H1 (cell line): ENCODE results near the gene GUCA2B. TPM values are rescaled to one million over a fixed set of nuclear protein-coding genes. Genes with fewer than 3 reads are reported as not detected.

ENCODE experiments used
- CTCF ChIA-PET: fragments of 300-600 bp; sonication (Branson Sonifier 250); formaldehyde crosslinking; loops from one replicate; lab custom pipeline; 2021; ENCODE audit not compliant: partially characterized antibody; lab: Charles Lee
- POLR2A ChIA-PET: fragments of 300-600 bp; sonication (Branson Sonifier 250); formaldehyde crosslinking; loops from one replicate; lab custom pipeline; 2021; ENCODE audit warnings: inconsistent platforms; ENCODE audit not compliant: partially characterized antibody; lab: Charles Lee
- DNase-seq, 2 experiments: peaks; one replicate each; pipeline versions ENCODE4 v3.0.0 to v3.0.0-alpha.2; 2010 to 2022; ENCODE audit warnings: low spot score in 2 of 2, low read depth in 1 of 2, mixed read lengths in 1 of 2
- FAIRE-seq: peaks from 2 replicates; lab custom pipeline; 2011; peaks lifted over from hg19 to GRCh38; lab: Jason Lieb, UNC
- H2AFZ ChIP-seq: 2 replicates; pipeline ENCODE4 v1.8.1; 2012; ENCODE audit warnings: low read length, inconsistent platforms
- H2AK5ac ChIP-seq: 2 replicates; pipeline ENCODE4 v1.6.1; 2013; ENCODE audit warnings: low read depth, low read length
- H2BK120ac ChIP-seq: replicated peaks from 2 replicates; pipeline ENCODE3; 2013; ENCODE audit warnings: low read depth, low read length, inconsistent platforms
- H2BK12ac ChIP-seq: 2 replicates; pipeline ENCODE4 v1.6.1; 2013; ENCODE audit warnings: low read depth, low read length
- H2BK15ac ChIP-seq: 2 replicates; pipeline ENCODE4 v1.6.1; 2013; ENCODE audit warnings: low read length
- H2BK20ac ChIP-seq: 2 replicates; pipeline ENCODE4 v1.6.1; 2013; ENCODE audit warnings: low read length
- H2BK5ac ChIP-seq: 2 replicates; pipeline ENCODE4 v1.6.1; 2013; ENCODE audit warnings: low read depth, low read length
- H3K14ac ChIP-seq: 2 replicates; pipeline ENCODE4 v1.6.1; 2013; ENCODE audit warnings: inconsistent platforms; ENCODE audit not compliant: insufficient read length
- H3K18ac ChIP-seq: 2 replicates; pipeline ENCODE4 v1.6.1; 2013; ENCODE audit warnings: low read length; ENCODE audit errors: extremely low read depth
- H3K23ac ChIP-seq: 2 replicates; pipeline ENCODE4 v1.6.1; 2013; ENCODE audit warnings: inconsistent platforms; ENCODE audit not compliant: insufficient read length
- H3K23me2 ChIP-seq: 2 replicates; pipeline ENCODE4 v1.6.1; 2013; ENCODE audit warnings: low read depth, low read length
- H3K27ac ChIP-seq: 2 replicates; pipeline ENCODE4 v1.6.1; 2011; ENCODE audit warnings: low read depth, low read length, inconsistent platforms
- H3K27me3 ChIP-seq, 4 experiments: replicated peaks in 1 of 4; 1 replicate in 1 of 4; 2 replicates in 3 of 4; pipeline versions ENCODE4 v1.6.1 to v1.8.1; 2011 to 2013; ENCODE audit warnings: low read length in 3 of 4, mild to moderate bottlenecking in 3 of 4, inconsistent platforms in 2 of 4, mixed read lengths in 2 of 4, moderate library complexity in 1 of 4; ENCODE audit not compliant: control insufficient read depth in 3 of 4, insufficient read depth in 3 of 4; ENCODE audit errors: extremely low read depth in 1 of 4
- H3K36me3 ChIP-seq, 4 experiments: 2 replicates each; pipeline versions ENCODE4 v1.6.1 to v1.8.1; 2011 to 2013; ENCODE audit warnings: mild to moderate bottlenecking in 4 of 4, low read length in 3 of 4, moderate library complexity in 2 of 4, control low read depth in 1 of 4, inconsistent platforms in 1 of 4; ENCODE audit not compliant: insufficient read depth in 4 of 4, control insufficient read depth in 2 of 4
- H3K4ac ChIP-seq: replicated peaks from 2 replicates; pipeline ENCODE3; 2013; ENCODE audit warnings: low read length, low read depth, mixed read lengths, inconsistent platforms; ENCODE audit not compliant: insufficient read length
- H3K4me1 ChIP-seq, 4 experiments: replicated peaks in 1 of 4; 1 replicate in 1 of 4; 2 replicates in 3 of 4; pipeline versions ENCODE4 v1.6.1 to v1.8.1; 2011 to 2013; ENCODE audit warnings: low read length in 3 of 4, inconsistent platforms in 2 of 4, mixed read lengths in 1 of 4; ENCODE audit not compliant: insufficient read depth in 4 of 4, control insufficient read depth in 3 of 4
- H3K4me2 ChIP-seq, 2 experiments: 2 replicates each; pipeline versions ENCODE4 v1.6.1 to v1.8.1; 2011 to 2013; ENCODE audit warnings: low read depth in 2 of 2, low read length in 2 of 2, control low read depth in 1 of 2, inconsistent platforms in 1 of 2, mild to moderate bottlenecking in 1 of 2; ENCODE audit not compliant: insufficient read depth in 1 of 2
- H3K4me3 ChIP-seq, 4 experiments: fragments of 200-600, 300-600 bp in 1 of 4; sonication (generic), shearing (Covaris generic), sonication (Bioruptor Twin) in 1 of 4; 2 replicates each; pipeline versions ENCODE4 v1.5.1 to v1.8.1; 2011 to 2016; ENCODE audit warnings: low read length in 4 of 4, low read depth in 3 of 4, control low read depth in 2 of 4, inconsistent platforms in 2 of 4, mild to moderate bottlenecking in 2 of 4, mixed read lengths in 1 of 4, moderate library complexity in 1 of 4; ENCODE audit not compliant: insufficient read depth in 2 of 4; ENCODE audit errors: extremely low read depth in 1 of 4
- H3K56ac ChIP-seq: replicated peaks from 2 replicates; pipeline ENCODE3; 2013; ENCODE audit warnings: low read depth, mild to moderate bottlenecking, mixed read lengths, low read length, inconsistent platforms; ENCODE audit not compliant: insufficient read length
- H3K79me1 ChIP-seq: 2 replicates; pipeline ENCODE4 v1.6.1; 2013; ENCODE audit warnings: low read depth, low read length, control low read depth
- H3K79me2 ChIP-seq, 2 experiments: 2 replicates each; pipeline versions ENCODE4 v1.6.1 to v1.8.1; 2012 to 2013; ENCODE audit warnings: low read length in 2 of 2, mild to moderate bottlenecking in 2 of 2, inconsistent platforms in 1 of 2; ENCODE audit not compliant: insufficient read depth in 2 of 2, control insufficient read depth in 1 of 2
- H3K9ac ChIP-seq, 4 experiments: replicated peaks in 1 of 4; 1 replicate in 1 of 4; 2 replicates in 3 of 4; pipeline versions ENCODE4 v1.6.1 to v1.8.1; 2011 to 2013; ENCODE audit warnings: low read depth in 3 of 4, low read length in 3 of 4, control low read depth in 2 of 4, mild to moderate bottlenecking in 2 of 4, moderate library complexity in 2 of 4, inconsistent platforms in 1 of 4; ENCODE audit errors: extremely low read depth in 1 of 4
- H3K9me3 ChIP-seq, 2 experiments: 2 replicates each; pipeline versions ENCODE4 v1.6.1 to v1.8.1; 2012 to 2013; ENCODE audit warnings: mild to moderate bottlenecking in 2 of 2, moderate library complexity in 2 of 2, control low read depth in 1 of 2, inconsistent platforms in 1 of 2, low read depth in 1 of 2, low read length in 1 of 2, mixed read lengths in 1 of 2; ENCODE audit not compliant: insufficient read depth in 2 of 2
- H4K20me1 ChIP-seq, 2 experiments: replicated peaks in 1 of 2; 2 replicates each; pipeline versions ENCODE3 to v1.8.1; 2011 to 2013; ENCODE audit warnings: inconsistent platforms in 2 of 2, low read length in 2 of 2, mild to moderate bottlenecking in 1 of 2; ENCODE audit not compliant: insufficient read depth in 2 of 2, control insufficient read depth in 1 of 2
- H4K5ac ChIP-seq: 2 replicates; pipeline ENCODE4 v1.6.1; 2013; ENCODE audit warnings: low read length, low read depth, mixed read lengths, inconsistent platforms; ENCODE audit not compliant: insufficient read length
- H4K8ac ChIP-seq: 2 replicates; pipeline ENCODE4 v1.8.0; 2013; ENCODE audit warnings: mild to moderate bottlenecking, moderate library complexity, low read length, inconsistent platforms; ENCODE audit not compliant: insufficient read depth; ENCODE audit errors: extremely low read depth
- H4K91ac ChIP-seq: replicated peaks from 2 replicates; pipeline ENCODE3; 2013; ENCODE audit warnings: low read length, mixed read lengths, inconsistent platforms; ENCODE audit not compliant: insufficient read length
- SP1 ChIP-seq: IDR thresholded peaks from 2 replicates; pipeline ENCODE4 v1.6.1; 2011; ENCODE audit warnings: low read depth, low read length
- WGBS, 2 experiments: shearing (Covaris generic) in 1 of 2; methylation state at CpG; one replicate each; pipeline versions ENCODE4 v1.1.6 to v1.1.7; 2013 to 2015; ENCODE audit warnings: low lambda C conversion rate in 2 of 2, mixed read lengths in 2 of 2, inconsistent platforms in 1 of 2, low coverage in 1 of 2, missing lambda C conversion rate in 1 of 2; ENCODE audit not compliant: insufficient replicate concordance in 2 of 2, insufficient coverage in 1 of 2, insufficient read length in 1 of 2; ENCODE audit errors: extremely low coverage in 1 of 2, missing lambda C conversion rate in 1 of 2; 5-methylcytosine and 5-hydroxymethylcytosine counted together
- polyA plus RNA-seq, 7 experiments: library from polyadenylated mRNA; depleted of rRNA in 3 of 7; stranded (reverse) in 5 of 7; unstranded in 2 of 7; fragments of >200 nt in 5 of 7; fragments of 200-250 nt in 2 of 7; gene quantifications; 1 replicate in 5 of 7; 2 replicates in 1 of 7; 4 replicates in 1 of 7; pipeline versions ENCODE4 v1.2.1 to v1.2.3, GENCODE V29; 2011 to 2013; ENCODE audit warnings: missing spikeins in 2 of 7, mixed read lengths in 2 of 7
- total RNA-seq: library from RNA; stranded (reverse); fragmentation: NEBNext Ultra II Directional; extraction: Animal tissue kit (Norgen Biotek cat#: 25700); gene quantifications from 2 replicates; pipeline ENCODE4 v1.2.1, GENCODE V29; 2021

Gene GUCA2B
- total and polyA plus RNA-seq, 2 of the 8 experiments (the other 6 are each of a cell fraction or from before 2014, with no cell fraction given) = not detected

- H2BK5ac ChIP-seq = no peak overlapping the region
- CTCF ChIA-PET = interaction anchor here (3.7 kb wide), 1 partner anchor 11 kb away, joined by 40 read pairs; no protein-coding TSS in a partner anchor
- no peak overlapping the region for H3K4me3 ChIP-seq
- H2BK20ac ChIP-seq = no peak overlapping the region
- H3K9me3 ChIP-seq = no peaks in the 10 kb centered on the region
- H3K4me1 ChIP-seq = peaks cover 0 to 2% (median 0%) of the 10 kb centered on the region in 4 experiments; a peak in 1 of 7 replicates
- H2AK5ac ChIP-seq = no peak overlapping the region
- H4K8ac ChIP-seq = no peak overlapping the region
- H3K14ac ChIP-seq = no peak overlapping the region
- H2AFZ ChIP-seq = no peak overlapping the region
- no peaks in the 10 kb centered on the region for H3K79me1 ChIP-seq
- FAIRE-seq (no peak), DNase-seq (no peak)
- no peaks in the 10 kb centered on the region for H3K36me3 ChIP-seq
- no peak overlapping the region for H4K91ac ChIP-seq
- no peak overlapping the region for H3K56ac ChIP-seq
- no peak overlapping the region for H2BK120ac ChIP-seq
- POLR2A ChIA-PET = no interaction called here
- peaks cover 3% of the 10 kb centered on the region; the same call in 1 of the 2 replicates for H3K23me2 ChIP-seq
- H3K4ac ChIP-seq = no peak overlapping the region
- H3K9ac ChIP-seq = no peak overlapping the region
- H3K18ac ChIP-seq = no peak overlapping the region
- H4K20me1 ChIP-seq = no peaks in the 10 kb centered on the region
- H3K4me2 ChIP-seq = no peak overlapping the region
- no peak overlapping the region for H3K23ac ChIP-seq
- no peak overlapping the region for H2BK15ac ChIP-seq
- H3K79me2 ChIP-seq = no peaks in the 10 kb centered on the region
- no peak overlapping the region for H2BK12ac ChIP-seq
- H4K5ac ChIP-seq = no peak overlapping the region
- H3K27me3 ChIP-seq = no peaks in the 10 kb centered on the region
- WGBS, 2 experiments = 88% methylated on average over 5 of the region's 5 CpGs; no CpG with 5 or more reads in 1 of the 2 experiments
- H3K27ac ChIP-seq = no peak overlapping the region
- TF ChIP-seq SP1 = no peak
These were observed 9.0 kb downstream of the GUCA2B start for GRCh38 chr1:42162181-42162580.
